ENCODE results near the gene BORCS6.
A peak's percentile ranks its signal among the peaks of the same experiment; 100 is the strongest.

The BORCS6 gene

DNA sequence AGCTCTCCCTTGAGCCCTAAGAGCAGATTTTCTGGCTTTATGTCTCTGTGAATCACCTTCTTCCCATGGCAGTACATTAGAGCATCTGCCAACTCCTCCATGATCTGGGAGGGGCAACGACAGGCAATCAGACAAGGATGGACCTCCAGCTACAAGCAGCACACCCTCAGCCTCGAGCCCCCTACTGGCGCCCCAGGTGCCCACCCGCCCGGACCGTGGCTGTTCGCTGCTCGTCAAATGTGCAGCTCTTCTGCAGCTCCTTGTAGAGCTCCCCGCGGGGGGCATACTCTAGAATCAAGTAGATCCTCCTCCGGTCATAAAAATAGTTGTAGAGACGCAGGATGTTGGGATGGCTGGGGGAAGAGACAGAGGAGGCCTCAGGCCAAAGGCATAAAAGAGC, 16.6 kb upstream of the BORCS6 start:
- TF ChIP-seq ZFX (IDR thresholded peaks at IDR 0.05; ENCODE audit: borderline replicate concordance) = no peak
- TF ChIP-seq CTCF (IDR thresholded peaks at IDR 0.05) = no peak
- no peak overlapping the region for H3K27ac ChIP-seq

- H3K27ac ChIP-seq = no peak overlapping the region
- TF ChIP-seq CTCF (IDR thresholded peaks at IDR 0.05) (no peak), ZFX (IDR thresholded peaks at IDR 0.05; ENCODE audit: borderline replicate concordance) (no peak)
These were observed 15.0 kb upstream of the BORCS6 start for GRCh38 chr17:8204761-8205555.

GRCh38 chr17:8192070-8192815, 2.3 kb upstream of the BORCS6 start:
- no peak for TF ChIP-seq ZFX (IDR thresholded peaks at IDR 0.05; ENCODE audit: borderline replicate concordance)
- peak overlapping the region; percentile 96 for H3K27ac ChIP-seq

DNA sequence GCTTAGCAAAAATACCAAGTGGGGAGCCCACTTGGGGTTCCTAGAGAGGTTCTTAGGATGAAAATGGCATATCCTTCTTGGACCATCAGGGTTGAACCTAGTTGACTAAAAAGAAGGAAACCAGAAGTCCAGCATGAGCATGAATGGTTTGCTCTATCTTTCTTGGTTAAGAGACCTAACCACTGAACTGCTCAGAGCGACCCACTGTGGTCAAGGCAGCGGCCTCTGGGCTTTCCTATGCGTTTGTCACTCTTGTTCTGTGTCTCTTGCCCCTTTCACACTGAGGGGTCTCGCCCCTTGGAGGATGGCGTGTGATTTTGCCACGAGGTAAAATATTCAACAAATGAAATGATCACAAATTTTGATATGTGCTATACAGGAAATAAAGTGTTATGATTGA, 526 bp upstream of the BORCS6 start:
- H3K27ac ChIP-seq = peak overlapping the region; percentile 96
- TF ChIP-seq CTCF (IDR thresholded peaks at IDR 0.05) = no peak
- TF ChIP-seq ZFX (IDR thresholded peaks at IDR 0.05; ENCODE audit: borderline replicate concordance) = no peak

DNA sequence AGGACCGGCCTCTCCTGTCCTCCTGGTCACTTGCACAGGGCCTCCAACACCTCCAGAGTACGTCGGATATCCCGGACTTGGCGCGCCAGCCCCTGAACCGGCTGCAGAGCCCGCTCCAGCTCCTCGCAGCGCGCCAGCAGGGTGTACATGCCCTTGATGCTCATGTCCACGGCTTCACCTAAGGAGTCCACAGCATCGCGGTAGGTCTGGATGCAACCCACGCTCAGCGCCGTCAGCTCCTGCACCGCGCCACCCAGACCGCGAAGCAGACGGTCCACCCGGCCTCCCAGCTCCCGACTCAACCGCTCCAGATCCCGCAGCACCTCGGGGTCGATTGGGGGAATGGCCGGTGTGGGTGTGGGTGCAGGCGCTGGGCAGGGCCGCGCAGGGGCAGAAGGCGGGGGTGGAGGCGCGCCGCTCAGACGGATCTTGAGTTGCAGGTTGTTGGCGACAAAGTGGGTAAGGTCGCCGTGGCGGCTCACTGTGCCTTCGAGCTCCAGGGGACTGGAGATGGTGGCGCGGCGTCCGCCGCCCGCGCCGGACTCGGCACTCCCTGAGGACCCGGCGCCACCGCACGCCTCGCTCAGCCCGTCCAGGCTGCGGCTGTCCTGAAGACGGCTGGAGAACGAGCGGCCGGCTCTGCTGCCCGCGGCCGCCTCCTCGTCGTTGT, 804 bp downstream of the BORCS6 start:
- no peak for TF ChIP-seq ZFX (IDR thresholded peaks at IDR 0.05; ENCODE audit: borderline replicate concordance)
- no peak for TF ChIP-seq CTCF (IDR thresholded peaks at IDR 0.05)
- H3K27ac ChIP-seq = peak overlapping the region; percentile 96

DNA sequence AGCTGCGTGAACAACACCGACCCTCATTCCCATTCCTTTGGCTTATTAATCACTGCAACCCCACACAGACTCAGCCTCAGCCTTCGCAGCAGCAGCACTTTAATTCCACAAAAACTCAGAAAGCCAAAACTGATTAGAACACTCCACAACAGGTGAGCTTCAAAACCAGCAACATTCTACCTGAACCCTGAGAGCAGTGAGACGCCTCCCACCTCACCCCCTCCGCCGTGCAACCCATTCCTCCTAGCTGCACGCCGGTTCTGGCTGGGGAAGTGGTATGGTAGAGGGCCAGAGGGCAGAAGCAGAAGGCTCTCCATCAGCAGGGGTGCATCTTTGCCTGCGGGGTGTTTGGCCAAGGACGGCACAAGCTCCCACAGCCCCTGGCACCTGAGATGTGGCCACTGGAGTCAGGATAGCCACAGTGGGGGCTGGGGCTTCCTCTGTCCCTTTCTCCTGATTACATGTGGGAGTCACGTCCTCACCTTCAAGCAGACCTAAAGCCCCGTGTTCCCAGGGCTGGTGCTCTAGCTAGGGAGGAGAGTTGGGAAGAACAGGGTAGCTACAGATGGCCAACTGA, 1.6 kb downstream of the BORCS6 start:
- TF ChIP-seq CTCF (IDR thresholded peaks at IDR 0.05) = no peak
- no peak for TF ChIP-seq ZFX (IDR thresholded peaks at IDR 0.05; ENCODE audit: borderline replicate concordance)
- H3K27ac ChIP-seq = peak overlapping the region; percentile 96

DNA sequence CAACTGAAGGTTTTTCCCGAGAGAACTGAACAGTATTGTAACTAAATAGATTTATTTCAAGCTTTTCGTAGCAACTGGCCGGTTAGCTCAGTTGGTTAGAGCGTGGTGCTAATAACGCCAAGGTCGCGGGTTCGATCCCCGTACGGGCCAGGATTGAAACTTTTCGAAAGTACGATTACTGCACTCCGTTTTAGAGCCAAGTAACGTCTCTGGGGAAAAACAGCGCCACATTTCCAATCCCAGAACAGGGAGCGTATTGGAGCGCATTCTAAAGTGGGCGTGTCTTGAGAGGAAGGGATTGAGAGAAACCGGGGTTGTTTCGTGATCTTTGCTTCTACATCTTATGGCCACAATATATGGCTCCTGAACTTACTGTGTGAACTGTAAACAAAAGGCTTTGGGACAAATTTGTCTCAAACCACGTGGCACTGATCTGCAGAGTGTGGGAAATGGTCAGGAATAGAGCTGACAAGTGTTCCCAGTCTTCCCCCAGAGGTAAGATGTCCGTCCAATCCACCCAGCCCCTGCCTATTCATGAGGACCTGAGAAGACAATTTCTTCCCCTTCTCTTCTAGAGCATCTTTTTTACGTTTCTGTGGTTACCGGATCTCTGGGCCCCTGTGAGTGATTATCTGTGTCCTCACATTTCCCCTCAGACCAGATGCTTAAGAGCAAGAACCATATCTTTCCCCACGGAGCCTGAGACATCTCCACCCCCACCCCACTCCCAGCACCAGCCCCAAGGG, 2.3 kb downstream of the BORCS6 start:
- peak overlapping the region; percentile 96 for H3K27ac ChIP-seq
- TF ChIP-seq ZFX (IDR thresholded peaks at IDR 0.05; ENCODE audit: borderline replicate concordance) (no peak), CTCF (IDR thresholded peaks at IDR 0.05) (no peak)

Data from 22Rv1 (cell line).